ENCODE measurements around the gene BACH2.
"Not testable (repeated sequence)": the region's sequence is repeated elsewhere in the genome, so short reads cannot be mapped to it uniquely, and the experiment has no call there.

The BACH2 gene

GRCh38 chr6:90044833-90045381 lies 251.7 kb downstream of the BACH2 start:
- Mint-ChIP-seq H3K36me3 (ENCODE audit: low read depth) (peaks cover 31% of the 10 kb centered on the region), H3K27ac (no peak overlapping the region), H3K4me1 (ENCODE audit: low read depth) (peaks cover 38% of the 10 kb centered on the region), H3K4me3 (peak overlapping the region; percentile 16), H3K9me3 (no peaks in the 10 kb centered on the region), H3K27me3 (no peaks in the 10 kb centered on the region)
- DNase-seq, result no peak

GRCh38 chr6:90044182-90044832 lies 252.3 kb downstream of the BACH2 start:
- Mint-ChIP-seq H3K27me3 (no peaks in the 10 kb centered on the region), H3K4me3 (no peak overlapping the region), H3K36me3 (ENCODE audit: low read depth) (peaks cover 30% of the 10 kb centered on the region), H3K4me1 (ENCODE audit: low read depth) (peaks cover 35% of the 10 kb centered on the region), H3K9me3 (no peaks in the 10 kb centered on the region), H3K27ac (no peak overlapping the region)
- DNase-seq, result no peak

- Mint-ChIP-seq H3K36me3 (ENCODE audit: low read depth) (peaks cover 52% of the 10 kb centered on the region), H3K27ac (no peak overlapping the region), H3K4me3 (no peak overlapping the region), H3K4me1 (ENCODE audit: low read depth) (peaks cover 42% of the 10 kb centered on the region), H3K27me3 (no peaks in the 10 kb centered on the region), H3K9me3 (no peaks in the 10 kb centered on the region)
- no peak for DNase-seq
These were observed 255.7 kb downstream of the BACH2 start for GRCh38 chr6:90040931-90041330.

DNA sequence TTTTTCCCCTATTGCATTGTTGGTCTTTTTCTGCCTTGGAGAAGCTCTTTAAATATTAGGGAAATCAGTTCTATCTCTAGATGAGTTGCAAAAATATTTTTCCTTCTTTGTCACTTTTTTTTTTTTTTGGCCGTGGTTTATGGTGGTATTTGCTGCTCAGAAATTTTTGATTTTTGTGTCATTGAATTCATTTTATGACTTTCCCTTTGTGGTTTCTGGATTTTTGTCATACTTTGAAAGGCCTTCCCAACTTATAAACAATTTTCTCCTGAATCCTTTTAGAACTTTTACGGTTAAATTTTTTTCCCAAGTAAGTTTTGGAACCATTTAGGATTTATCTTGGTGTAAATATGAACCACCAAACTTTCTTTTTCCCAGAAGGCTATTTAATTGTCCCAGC lies 256.7 kb downstream of the BACH2 start:
- H3K4me1 Mint-ChIP-seq (ENCODE audit: low read depth), result peaks cover 52% of the 10 kb centered on the region
- H3K36me3 Mint-ChIP-seq (ENCODE audit: low read depth), result peaks cover 63% of the 10 kb centered on the region
- no peaks in the 10 kb centered on the region for H3K9me3 Mint-ChIP-seq
- no peak overlapping the region for H3K4me3 Mint-ChIP-seq
- DNase-seq, result no peak
- H3K27ac Mint-ChIP-seq, result no peak overlapping the region
- no peaks in the 10 kb centered on the region for H3K27me3 Mint-ChIP-seq

GRCh38 chr6:90038961-90039653 lies 257.5 kb downstream of the BACH2 start:
- H3K9me3 Mint-ChIP-seq, result no peaks in the 10 kb centered on the region
- no peak for DNase-seq
- H3K4me1 Mint-ChIP-seq (ENCODE audit: low read depth), result peaks cover 55% of the 10 kb centered on the region
- no peak overlapping the region for H3K4me3 Mint-ChIP-seq
- peaks cover 68% of the 10 kb centered on the region for H3K36me3 Mint-ChIP-seq (ENCODE audit: low read depth)
- H3K27me3 Mint-ChIP-seq, result no peaks in the 10 kb centered on the region
- H3K27ac Mint-ChIP-seq, result no peak overlapping the region

DNA sequence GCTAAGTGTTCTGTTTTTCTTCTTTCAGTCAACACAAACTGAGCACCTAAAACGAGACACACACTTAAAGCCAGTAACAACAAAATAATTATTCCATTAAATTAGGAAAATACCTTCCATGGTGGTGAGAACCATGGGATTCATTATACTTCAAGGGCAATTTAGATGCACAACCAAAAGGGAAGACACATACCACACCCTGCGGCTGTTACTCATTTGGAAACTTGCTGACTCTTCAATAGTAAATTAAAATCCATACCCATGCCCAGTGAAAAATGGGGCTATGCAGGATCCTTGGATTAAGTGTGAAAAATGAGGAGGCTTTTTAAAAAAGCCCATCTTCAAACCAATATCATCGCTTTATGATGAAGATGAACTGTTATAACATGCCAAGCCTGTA lies 259.7 kb downstream of the BACH2 start:
- Mint-ChIP-seq H3K9me3 (peaks cover 6% of the 10 kb centered on the region), H3K4me1 (ENCODE audit: low read depth) (peaks cover 69% of the 10 kb centered on the region)

DNA sequence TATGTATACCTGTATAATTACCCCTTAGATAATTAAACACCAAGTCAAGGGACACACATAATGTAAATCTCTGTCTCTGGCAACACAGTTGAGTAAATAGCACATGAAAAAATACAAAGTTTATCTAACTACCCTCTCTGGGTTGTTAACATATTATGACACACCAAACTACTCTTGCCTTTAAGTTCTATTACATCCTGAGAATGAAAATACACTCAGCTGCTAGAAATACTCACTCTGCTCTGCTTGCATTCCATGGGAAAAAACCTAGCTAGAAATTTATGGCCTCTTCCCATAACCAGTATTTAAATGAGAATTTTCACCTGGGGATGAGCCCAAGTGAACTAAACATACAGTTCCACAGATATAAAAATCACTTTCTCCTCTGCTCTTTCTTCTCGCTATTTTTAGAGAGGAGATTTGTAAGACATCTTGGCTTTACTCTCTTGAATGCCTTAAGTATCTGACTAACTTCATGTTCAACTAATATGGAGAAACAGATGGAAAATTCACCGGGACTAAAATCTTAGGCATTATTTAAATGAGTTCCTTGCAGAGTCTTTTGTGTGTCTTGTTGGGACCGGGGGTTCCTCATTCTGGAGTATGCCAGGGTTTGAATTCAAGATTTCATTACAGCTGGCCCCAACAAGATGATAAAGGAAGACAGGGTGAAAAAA lies 261.5 kb downstream of the BACH2 start:
- DNase-seq, result no peak
- H3K4me3 Mint-ChIP-seq, result no peak overlapping the region
- peaks cover 90% of the 10 kb centered on the region for H3K36me3 Mint-ChIP-seq (ENCODE audit: low read depth)
- H3K9me3 Mint-ChIP-seq, result peaks cover 6% of the 10 kb centered on the region
- peak overlapping the region; percentile 68 for H3K27ac Mint-ChIP-seq
- peaks cover 76% of the 10 kb centered on the region for H3K4me1 Mint-ChIP-seq (ENCODE audit: low read depth)
- H3K27me3 Mint-ChIP-seq, result no peaks in the 10 kb centered on the region

More for the DNA sequence above, 259.7 kb downstream of the BACH2 start:
- no peak overlapping the region for H3K4me3 Mint-ChIP-seq
- no peak for DNase-seq
- H3K27ac Mint-ChIP-seq, result peak overlapping the region; percentile 77
- H3K36me3 Mint-ChIP-seq (ENCODE audit: low read depth), result peaks cover 88% of the 10 kb centered on the region
- H3K27me3 Mint-ChIP-seq, result no peaks in the 10 kb centered on the region

- no peak for DNase-seq
- Mint-ChIP-seq H3K4me3 (no peak overlapping the region), H3K9me3 (peaks cover 6% of the 10 kb centered on the region), H3K27me3 (no peaks in the 10 kb centered on the region), H3K36me3 (ENCODE audit: low read depth) (peaks cover 90% of the 10 kb centered on the region), H3K4me1 (ENCODE audit: low read depth) (peaks cover 81% of the 10 kb centered on the region), H3K27ac (peak overlapping the region; percentile 28)
These were observed 262.8 kb downstream of the BACH2 start for GRCh38 chr6:90033746-90034271.

DNA sequence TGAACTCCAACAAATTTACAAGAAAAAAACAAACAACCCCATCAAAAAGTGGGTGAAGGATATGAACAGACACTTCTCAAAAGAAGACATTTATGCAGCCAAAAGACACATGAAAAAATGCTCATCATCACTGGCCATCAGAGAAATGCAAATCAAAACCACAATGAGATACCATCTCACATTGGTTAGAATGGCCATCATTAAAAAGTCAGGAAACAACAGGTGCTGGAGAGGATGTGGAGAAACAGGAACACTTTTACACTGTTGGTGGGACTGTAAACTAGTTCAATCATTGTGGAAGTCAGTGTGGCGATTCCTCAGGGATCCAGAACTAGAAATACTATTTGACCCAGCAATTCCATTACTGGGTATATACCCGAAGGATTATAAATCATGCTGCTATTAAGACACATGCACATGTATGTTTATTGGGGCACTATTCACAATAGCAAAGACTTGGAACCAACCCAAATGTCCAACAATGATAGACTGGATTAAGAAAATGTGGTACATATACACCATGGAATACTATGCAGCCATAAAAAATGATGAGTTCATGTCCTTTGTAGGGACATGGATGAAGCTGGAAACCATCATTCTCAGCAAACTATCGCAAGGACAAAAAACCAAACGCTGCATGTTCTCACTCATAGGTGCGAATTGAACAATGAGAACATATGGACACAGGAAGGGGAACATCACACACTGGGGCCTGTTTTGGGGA lies 264.0 kb downstream of the BACH2 start:
- H3K4me3 Mint-ChIP-seq, H3K9me3 Mint-ChIP-seq, H3K27me3 Mint-ChIP-seq, DNase-seq: not testable (repeated sequence)
- Mint-ChIP-seq H3K27ac (peak overlapping the region; percentile 61), H3K36me3 (ENCODE audit: low read depth) (peaks cover 90% of the 10 kb centered on the region), H3K4me1 (ENCODE audit: low read depth) (peaks cover 84% of the 10 kb centered on the region)

DNA sequence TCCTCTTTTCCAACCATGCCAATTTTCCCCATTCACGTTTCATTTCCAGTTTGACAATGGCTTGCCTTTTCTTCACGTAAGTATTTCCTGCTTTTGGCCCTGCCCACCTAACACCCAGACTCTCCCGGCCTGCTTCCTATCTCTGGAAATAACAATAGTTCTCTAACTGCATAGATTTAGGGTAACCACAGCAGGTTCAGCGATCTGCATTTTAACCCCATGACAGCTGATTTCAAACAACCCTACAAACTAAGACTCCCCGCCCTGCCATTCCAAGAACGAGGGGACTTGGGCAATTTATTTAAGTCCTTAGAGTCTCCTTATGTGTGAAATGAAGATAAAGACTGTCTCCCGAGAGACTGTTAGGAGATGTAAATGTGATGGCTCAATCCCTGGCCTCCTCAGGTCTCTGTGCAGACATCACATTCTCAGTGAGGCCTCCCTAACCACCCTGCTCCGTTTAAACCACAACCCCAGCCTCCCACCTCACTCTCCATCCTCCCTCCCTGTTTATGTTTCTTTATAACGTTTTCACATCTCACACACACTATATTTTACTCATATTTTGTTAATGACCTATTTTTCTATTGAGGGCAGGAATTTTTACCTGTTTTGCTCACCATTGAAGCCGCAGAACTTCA lies 267.5 kb downstream of the BACH2 start:
- H3K4me3 Mint-ChIP-seq, result peak overlapping the region; percentile 5
- DNase-seq, result no peak
- H3K36me3 Mint-ChIP-seq (ENCODE audit: low read depth), result peaks cover 81% of the 10 kb centered on the region
- H3K4me1 Mint-ChIP-seq (ENCODE audit: low read depth), result peaks cover 89% of the 10 kb centered on the region
- peak overlapping the region; percentile 93 for H3K27ac Mint-ChIP-seq
- H3K9me3 Mint-ChIP-seq, result peaks cover 6% of the 10 kb centered on the region
- H3K27me3 Mint-ChIP-seq, result no peaks in the 10 kb centered on the region

- H3K27ac Mint-ChIP-seq, result peak overlapping the region; percentile 93
- H3K4me3 Mint-ChIP-seq, result no peak overlapping the region
- DNase-seq, result no peak
- H3K9me3 Mint-ChIP-seq, result peaks cover 3% of the 10 kb centered on the region
- H3K27me3 Mint-ChIP-seq, result no peaks in the 10 kb centered on the region
- peaks cover 91% of the 10 kb centered on the region for H3K4me1 Mint-ChIP-seq (ENCODE audit: low read depth)
- peaks cover 81% of the 10 kb centered on the region for H3K36me3 Mint-ChIP-seq (ENCODE audit: low read depth)
These were observed 268.4 kb downstream of the BACH2 start for GRCh38 chr6:90028066-90028778.

GRCh38 chr6:90026216-90026615 lies 270.4 kb downstream of the BACH2 start:
- no peak for DNase-seq
- peak overlapping the region; percentile 28 for H3K4me3 Mint-ChIP-seq
- peaks cover 93% of the 10 kb centered on the region for H3K4me1 Mint-ChIP-seq (ENCODE audit: low read depth)
- H3K36me3 Mint-ChIP-seq (ENCODE audit: low read depth), result peaks cover 82% of the 10 kb centered on the region
- peak overlapping the region; percentile 93 for H3K27ac Mint-ChIP-seq
- peaks cover 3% of the 10 kb centered on the region for H3K9me3 Mint-ChIP-seq
- no peaks in the 10 kb centered on the region for H3K27me3 Mint-ChIP-seq

DNA sequence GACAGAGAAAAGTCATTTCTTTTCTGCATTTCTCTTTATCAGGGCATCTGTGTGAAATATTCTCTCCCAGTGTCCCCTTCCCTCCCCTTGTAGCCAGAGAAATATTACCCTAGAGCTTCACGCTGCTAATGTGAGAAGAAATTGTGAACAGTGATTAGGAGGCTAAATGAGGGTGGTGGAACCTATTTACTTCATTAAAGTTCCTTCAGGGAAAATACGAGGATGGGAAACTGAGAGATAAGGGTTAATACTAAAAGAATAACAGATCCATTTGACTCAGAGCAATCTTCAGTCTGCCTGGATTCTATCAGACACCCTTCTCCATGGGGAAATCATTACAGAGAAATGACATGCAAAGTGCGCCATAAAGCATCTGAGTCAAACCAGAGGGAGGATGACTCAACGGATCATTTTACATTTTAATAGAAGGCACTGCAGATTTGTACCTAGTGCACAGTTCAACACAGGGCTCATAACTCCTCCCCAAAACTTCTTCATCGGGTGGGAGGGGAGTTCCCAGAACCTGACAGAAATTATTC lies 271.1 kb downstream of the BACH2 start:
- Mint-ChIP-seq H3K36me3 (ENCODE audit: low read depth) (peaks cover 85% of the 10 kb centered on the region), H3K4me1 (ENCODE audit: low read depth) (peaks cover 94% of the 10 kb centered on the region), H3K9me3 (peaks cover 3% of the 10 kb centered on the region), H3K4me3 (peak overlapping the region; percentile 28), H3K27ac (peak overlapping the region; percentile 93), H3K27me3 (no peaks in the 10 kb centered on the region)
- no peak for DNase-seq

Measured in activated T-cell treated with anti-CD3 and anti-CD28 coated beads, Interleukin-2, amount 50 U/mL, for 24 hours (primary cell).